HG02943 (cell line): ENCODE measurements around the gene MAP4K4.
"Not testable (repeated sequence)": the region's sequence is repeated elsewhere in the genome, so short reads cannot be mapped to it uniquely, and the experiment has no call there.

Experiments
- ATAC-seq: cut with Tn5 transposase; IDR thresholded peaks from one replicate; pipeline ENCODE4 v1.9.1; 2021; ENCODE audit warnings: mild to moderate bottlenecking, low read depth, moderate library complexity; ENCODE audit not compliant: unreplicated experiment

The MAP4K4 gene

GRCh38 chr2:101763496-101764333 lies 66.2 kb downstream of the MAP4K4 start:
- ATAC-seq: no peak

- ATAC-seq: no peak
These were observed 68.8 kb downstream of the MAP4K4 start for GRCh38 chr2:101766337-101766736.

- ATAC-seq: no peak
These were observed 69.6 kb downstream of the MAP4K4 start for GRCh38 chr2:101766871-101767739.

GRCh38 chr2:101768556-101769220 lies 71.2 kb downstream of the MAP4K4 start:
- no peak for ATAC-seq

GRCh38 chr2:101769726-101770125 lies 72.2 kb downstream of the MAP4K4 start:
- not testable (repeated sequence) for ATAC-seq

- no peak for ATAC-seq
These were observed 73.2 kb downstream of the MAP4K4 start for GRCh38 chr2:101770726-101771125.

GRCh38 chr2:101771227-101771902 lies 73.9 kb downstream of the MAP4K4 start:
- no peak for ATAC-seq

GRCh38 chr2:101771910-101772321 lies 74.4 kb downstream of the MAP4K4 start:
- no peak for ATAC-seq

- no peak for ATAC-seq
These were observed 75.6 kb downstream of the MAP4K4 start for GRCh38 chr2:101773137-101773536.

- ATAC-seq: not testable (repeated sequence)
These were observed 76.5 kb downstream of the MAP4K4 start for GRCh38 chr2:101773961-101774360.

- ATAC-seq: no peak
These were observed 77.6 kb downstream of the MAP4K4 start for GRCh38 chr2:101775092-101775491.

GRCh38 chr2:101775636-101776035 lies 78.1 kb downstream of the MAP4K4 start:
- no peak for ATAC-seq

GRCh38 chr2:101776172-101777043 lies 78.9 kb downstream of the MAP4K4 start:
- ATAC-seq: no peak

GRCh38 chr2:101777337-101777736 lies 79.8 kb downstream of the MAP4K4 start:
- no peak for ATAC-seq

- ATAC-seq: no peak
These were observed 80.6 kb downstream of the MAP4K4 start for GRCh38 chr2:101778102-101778501.

- no peak for ATAC-seq
These were observed 81.7 kb downstream of the MAP4K4 start for GRCh38 chr2:101779190-101779589.

- ATAC-seq: no peak
These were observed 82.1 kb downstream of the MAP4K4 start for GRCh38 chr2:101779656-101780055.

GRCh38 chr2:101781326-101781725 lies 83.8 kb downstream of the MAP4K4 start:
- ATAC-seq: no peak

- no peak for ATAC-seq
These were observed 84.4 kb downstream of the MAP4K4 start for GRCh38 chr2:101781791-101782426.
